SK-N-SH (cell line): ENCODE data around the gene MATN1. TPM values are rescaled to one million over a fixed set of nuclear protein-coding genes. Genes with fewer than 3 reads are reported as not detected.

Experiments
- CTCF ChIA-PET: fragments of 300-600, 350-600 bp; formaldehyde crosslinking; extraction: SDS; loops from one replicate; lab custom pipeline; 2021; lab: Yijun Ruan, JAX
- POLR2A ChIA-PET: fragments of 350-600 bp; sonication (Branson Sonifier 250); formaldehyde crosslinking; extraction: SDS; loops from one replicate; lab custom pipeline; 2020; ENCODE audit warnings: antibody characterized with exemption, inconsistent platforms; lab: Yijun Ruan, JAX
- DNase-seq: peaks from one replicate; pipeline ENCODE4 v3.0.0; 2012
- H2AFZ ChIP-seq: fragments of 200-600 bp; sonication (generic); 2 replicates; pipeline ENCODE4 v1.8.1; 2016; ENCODE audit warnings: antibody characterized with exemption, mild to moderate bottlenecking, low read depth
- H3F3A ChIP-seq: fragments of 200-600 bp; sonication (generic); replicated peaks from 2 replicates; pipeline ENCODE3; 2016; ENCODE audit warnings: antibody characterized with exemption, mild to moderate bottlenecking; ENCODE audit not compliant: insufficient read depth
- H3K27ac ChIP-seq, 2 experiments: fragments of 200-500 bp in 1 of 2; fragments of 200-600 bp in 1 of 2; sonication (Bioruptor generic) in 1 of 2; sonication (generic), shearing (Covaris generic) in 1 of 2; 2 replicates each; pipeline versions ENCODE4 v1.5.1 to v1.6.1; 2014 to 2016; ENCODE audit warnings: low read depth in 2 of 2, inconsistent platforms in 1 of 2, low read length in 1 of 2, mild to moderate bottlenecking in 1 of 2, mixed read lengths in 1 of 2
- H3K27me3 ChIP-seq: fragments of 200-600 bp; sonication (generic), shearing (Covaris generic); 2 replicates; pipeline ENCODE4 v1.6.1; 2016; ENCODE audit warnings: mixed run types; ENCODE audit not compliant: insufficient read depth
- H3K36me3 ChIP-seq, 2 experiments: fragments of 200-500 bp in 1 of 2; fragments of 200-600 bp in 1 of 2; sonication (Bioruptor generic) in 1 of 2; sonication (generic) in 1 of 2; replicated peaks in 1 of 2; 2 replicates each; pipeline versions ENCODE3 to v1.5.1; 2014 to 2016; ENCODE audit warnings: low read length in 1 of 2, mild to moderate bottlenecking in 1 of 2; ENCODE audit not compliant: insufficient read depth in 2 of 2, control insufficient read depth in 1 of 2
- H3K4me1 ChIP-seq, 2 experiments: fragments of 200-500 bp in 1 of 2; fragments of 200-600 bp in 1 of 2; sonication (Bioruptor generic) in 1 of 2; sonication (generic), shearing (Covaris generic) in 1 of 2; 2 replicates each; pipeline versions ENCODE4 v1.5.1 to v1.6.1; 2014 to 2016; ENCODE audit warnings: low read depth in 1 of 2, low read length in 1 of 2, mixed run types in 1 of 2; ENCODE audit not compliant: insufficient read depth in 2 of 2, control insufficient read depth in 1 of 2
- H3K4me2 ChIP-seq: fragments of 200-600 bp; sonication (generic), shearing (Covaris generic); 2 replicates; pipeline ENCODE4 v1.6.1; 2017; ENCODE audit warnings: mixed run types
- H3K4me3 ChIP-seq, 2 experiments: fragments of 200-500 bp in 1 of 2; fragments of 200-600 bp in 1 of 2; sonication (Bioruptor generic) in 1 of 2; sonication (generic), shearing (Covaris generic) in 1 of 2; 2 replicates each; pipeline versions ENCODE4 v1.5.1 to v1.8.1; 2014 to 2016; ENCODE audit warnings: low read depth in 2 of 2, inconsistent platforms in 1 of 2, low read length in 1 of 2, mild to moderate bottlenecking in 1 of 2, mixed read lengths in 1 of 2, moderate library complexity in 1 of 2
- H3K79me2 ChIP-seq: fragments of 200-600 bp; sonication (generic); 2 replicates; pipeline ENCODE4 v1.8.1; 2017; ENCODE audit warnings: mild to moderate bottlenecking; ENCODE audit not compliant: insufficient read depth
- H3K9ac ChIP-seq: fragments of 200-600 bp; sonication (generic); 2 replicates; pipeline ENCODE4 v1.6.1; 2017; ENCODE audit warnings: mixed run types
- H3K9me2 ChIP-seq: fragments of 200-600 bp; sonication (generic); 2 replicates; pipeline ENCODE4 v1.6.1; 2017; ENCODE audit warnings: mixed run types
- H3K9me3 ChIP-seq: fragments of 200-600 bp; sonication (generic); 2 replicates; pipeline ENCODE4 v1.6.1; 2017; ENCODE audit warnings: mixed run types, mild to moderate bottlenecking, moderate library complexity
- H4K20me1 ChIP-seq: fragments of 200-600 bp; sonication (generic); 2 replicates; pipeline ENCODE4 v1.6.1; 2017; ENCODE audit warnings: mild to moderate bottlenecking, mixed run types; ENCODE audit not compliant: insufficient read depth
- CHD2 ChIP-seq: fragments of 150-350 bp; IDR thresholded peaks from 2 replicates; pipeline ENCODE4 v1.6.1; 2018; ENCODE audit warnings: low read length; ENCODE audit not compliant: partially characterized antibody
- EP300 ChIP-seq, 2 experiments: IDR thresholded peaks; 2 replicates each; pipeline versions ENCODE4 v1.4.0 to v1.6.1; 2012; ENCODE audit warnings: borderline replicate concordance in 1 of 2, low read depth in 1 of 2, low read length in 1 of 2
- FOSL2 ChIP-seq: IDR thresholded peaks from 2 replicates; pipeline ENCODE4 v1.4.0; 2012; ENCODE audit warnings: low read depth, mild to moderate bottlenecking, moderate library complexity, borderline replicate concordance
- FOXJ3 ChIP-seq: sonication (generic); formaldehyde crosslinking; IDR thresholded peaks from 2 replicates; pipeline ENCODE4 v1.5.1; 2020; ENCODE audit warnings: mild to moderate bottlenecking, missing genetic modification reagents
- FOXM1 ChIP-seq: IDR thresholded peaks from 2 replicates; pipeline ENCODE4 v1.4.0; 2012; ENCODE audit warnings: low read depth, mild to moderate bottlenecking
- GABPA ChIP-seq: IDR thresholded peaks from 2 replicates; pipeline ENCODE4 v1.4.0; 2012; ENCODE audit warnings: low read depth, mild to moderate bottlenecking
- MXI1 ChIP-seq: IDR thresholded peaks from 2 replicates; pipeline ENCODE4 v1.6.1; 2012; ENCODE audit warnings: mild to moderate bottlenecking, low read depth, low read length, improper control_type of control experiment
- NFIC ChIP-seq: IDR thresholded peaks from 2 replicates; pipeline ENCODE4 v1.4.0; 2012; ENCODE audit warnings: borderline replicate concordance
- POLR2AphosphoS5 ChIP-seq: IDR thresholded peaks from 2 replicates; pipeline ENCODE4 v1.6.1; 2012; ENCODE audit warnings: low read depth, low read length
- RFX5 ChIP-seq: IDR thresholded peaks from 2 replicates; pipeline ENCODE4 v1.6.1; 2012; ENCODE audit warnings: mild to moderate bottlenecking, improper control_type of control experiment, low read length
- SMC3 ChIP-seq: IDR thresholded peaks from 2 replicates; pipeline ENCODE4 v1.6.1; 2012; ENCODE audit warnings: low read depth, low read length, improper control_type of control experiment
- TAF1 ChIP-seq: IDR thresholded peaks from 2 replicates; pipeline ENCODE4 v1.6.1; 2012; ENCODE audit warnings: low read depth, mild to moderate bottlenecking, low read length, moderate library complexity, borderline replicate concordance
- WGBS: methylation state at CpG from one replicate; pipeline ENCODE4 v1.1.6; 2017; ENCODE audit warnings: low lambda C conversion rate; 5-methylcytosine and 5-hydroxymethylcytosine counted together
- polyA plus RNA-seq, 3 experiments: library from polyadenylated mRNA; depleted of rRNA; stranded (reverse); fragments of >200 nt; gene quantifications; 2 replicates each; pipeline ENCODE4 v1.2.3, GENCODE V29; 2012
- TF ChIP-seq, protein P1 (sequence below): fragments of 150-350 bp; IDR thresholded peaks from 2 replicates; pipeline ENCODE4 v1.6.1; 2017; ENCODE audit warnings: antibody characterized with exemption, low read length, low read depth, borderline replicate concordance
- TF ChIP-seq, protein P2 (sequence below): IDR thresholded peaks from 2 replicates; pipeline ENCODE4 v1.4.0; 2012; ENCODE audit warnings: low read depth, borderline replicate concordance
- TF ChIP-seq, protein P3 (sequence below): IDR thresholded peaks from 2 replicates; pipeline ENCODE4 v1.6.1; 2012; ENCODE audit warnings: mild to moderate bottlenecking, low read depth, low read length, moderate library complexity
- TF ChIP-seq, protein P4 (sequence below): fragments of 150-350 bp; IDR thresholded peaks from 2 replicates; pipeline ENCODE4 v1.6.1; 2016; ENCODE audit warnings: mild to moderate bottlenecking, low read depth, low read length

MATN1 gene
- polyA plus RNA-seq, 1 of the 3 experiments (the other 2 are of a cell fraction), result 0.23 TPM

DNA sequence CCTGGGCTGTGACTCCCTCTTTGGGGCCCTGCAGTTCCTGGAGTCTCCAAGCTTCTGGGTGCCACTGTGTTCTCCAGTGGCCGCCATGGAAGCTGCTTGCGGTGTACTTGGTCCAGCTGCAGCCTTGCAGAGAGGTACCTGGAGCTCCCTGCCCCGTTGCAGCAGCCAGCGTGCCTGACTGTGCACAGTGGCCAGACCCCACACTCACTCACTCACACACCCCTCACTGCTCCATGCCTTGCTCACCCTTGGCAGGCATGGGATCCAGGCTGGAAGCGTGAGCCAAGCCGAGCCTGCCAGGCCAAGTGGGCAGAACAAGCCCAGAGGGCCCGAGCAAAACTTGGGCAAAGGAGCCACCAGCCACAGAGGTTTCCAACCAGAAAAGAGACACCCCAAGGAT is 43.0 kb downstream of the MATN1 start:
- 33% methylated on average over 5 of the region's 7 CpGs for WGBS
- no peak overlapping the region for H3K4me3 ChIP-seq
- H3K4me1 ChIP-seq, result peaks cover 0 to 2% of the 10 kb centered on the region in 2 experiments; a peak in 1 of 4 replicates
- no peaks in the 10 kb centered on the region for H3K9me3 ChIP-seq
- ChIA-PET POLR2A (no interaction called here), CTCF (interaction anchor here (1.2 to 1.4 kb wide), 2 partner anchors 10 to 39 kb away, joined by 3 to 4 read pairs; no protein-coding TSS in a partner anchor)
- H3K4me2 ChIP-seq, result no peak overlapping the region
- no peaks in the 10 kb centered on the region for H3K9me2 ChIP-seq
- no peak overlapping the region for H3K9ac ChIP-seq
- TF ChIP-seq FOXJ3 (no peak), FOSL2 (no peak), NFIC (no peak), EP300 (IDR thresholded peaks at IDR 0.05; ENCODE audit: borderline replicate concordance in 1 of 2, low read depth in 1 of 2, low read length in 1 of 2) (no peak), MXI1 (no peak), SMC3 (no peak), CHD2 (no peak), TAF1 (no peak), POLR2AphosphoS5 (no peak), RFX5 (no peak), GABPA (no peak), FOXM1 (no peak)
- TF ChIP-seq, protein P1, sequence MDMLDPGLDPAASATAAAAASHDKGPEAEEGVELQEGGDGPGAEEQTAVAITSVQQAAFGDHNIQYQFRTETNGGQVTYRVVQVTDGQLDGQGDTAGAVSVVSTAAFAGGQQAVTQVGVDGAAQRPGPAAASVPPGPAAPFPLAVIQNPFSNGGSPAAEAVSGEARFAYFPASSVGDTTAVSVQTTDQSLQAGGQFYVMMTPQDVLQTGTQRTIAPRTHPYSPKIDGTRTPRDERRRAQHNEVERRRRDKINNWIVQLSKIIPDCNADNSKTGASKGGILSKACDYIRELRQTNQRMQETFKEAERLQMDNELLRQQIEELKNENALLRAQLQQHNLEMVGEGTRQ, result no peak
- TF ChIP-seq, protein P2, sequence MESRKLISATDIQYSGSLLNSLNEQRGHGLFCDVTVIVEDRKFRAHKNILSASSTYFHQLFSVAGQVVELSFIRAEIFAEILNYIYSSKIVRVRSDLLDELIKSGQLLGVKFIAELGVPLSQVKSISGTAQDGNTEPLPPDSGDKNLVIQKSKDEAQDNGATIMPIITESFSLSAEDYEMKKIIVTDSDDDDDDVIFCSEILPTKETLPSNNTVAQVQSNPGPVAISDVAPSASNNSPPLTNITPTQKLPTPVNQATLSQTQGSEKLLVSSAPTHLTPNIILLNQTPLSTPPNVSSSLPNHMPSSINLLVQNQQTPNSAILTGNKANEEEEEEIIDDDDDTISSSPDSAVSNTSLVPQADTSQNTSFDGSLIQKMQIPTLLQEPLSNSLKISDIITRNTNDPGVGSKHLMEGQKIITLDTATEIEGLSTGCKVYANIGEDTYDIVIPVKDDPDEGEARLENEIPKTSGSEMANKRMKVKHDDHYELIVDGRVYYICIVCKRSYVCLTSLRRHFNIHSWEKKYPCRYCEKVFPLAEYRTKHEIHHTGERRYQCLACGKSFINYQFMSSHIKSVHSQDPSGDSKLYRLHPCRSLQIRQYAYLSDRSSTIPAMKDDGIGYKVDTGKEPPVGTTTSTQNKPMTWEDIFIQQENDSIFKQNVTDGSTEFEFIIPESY, result no peak
- TF ChIP-seq, protein P3, sequence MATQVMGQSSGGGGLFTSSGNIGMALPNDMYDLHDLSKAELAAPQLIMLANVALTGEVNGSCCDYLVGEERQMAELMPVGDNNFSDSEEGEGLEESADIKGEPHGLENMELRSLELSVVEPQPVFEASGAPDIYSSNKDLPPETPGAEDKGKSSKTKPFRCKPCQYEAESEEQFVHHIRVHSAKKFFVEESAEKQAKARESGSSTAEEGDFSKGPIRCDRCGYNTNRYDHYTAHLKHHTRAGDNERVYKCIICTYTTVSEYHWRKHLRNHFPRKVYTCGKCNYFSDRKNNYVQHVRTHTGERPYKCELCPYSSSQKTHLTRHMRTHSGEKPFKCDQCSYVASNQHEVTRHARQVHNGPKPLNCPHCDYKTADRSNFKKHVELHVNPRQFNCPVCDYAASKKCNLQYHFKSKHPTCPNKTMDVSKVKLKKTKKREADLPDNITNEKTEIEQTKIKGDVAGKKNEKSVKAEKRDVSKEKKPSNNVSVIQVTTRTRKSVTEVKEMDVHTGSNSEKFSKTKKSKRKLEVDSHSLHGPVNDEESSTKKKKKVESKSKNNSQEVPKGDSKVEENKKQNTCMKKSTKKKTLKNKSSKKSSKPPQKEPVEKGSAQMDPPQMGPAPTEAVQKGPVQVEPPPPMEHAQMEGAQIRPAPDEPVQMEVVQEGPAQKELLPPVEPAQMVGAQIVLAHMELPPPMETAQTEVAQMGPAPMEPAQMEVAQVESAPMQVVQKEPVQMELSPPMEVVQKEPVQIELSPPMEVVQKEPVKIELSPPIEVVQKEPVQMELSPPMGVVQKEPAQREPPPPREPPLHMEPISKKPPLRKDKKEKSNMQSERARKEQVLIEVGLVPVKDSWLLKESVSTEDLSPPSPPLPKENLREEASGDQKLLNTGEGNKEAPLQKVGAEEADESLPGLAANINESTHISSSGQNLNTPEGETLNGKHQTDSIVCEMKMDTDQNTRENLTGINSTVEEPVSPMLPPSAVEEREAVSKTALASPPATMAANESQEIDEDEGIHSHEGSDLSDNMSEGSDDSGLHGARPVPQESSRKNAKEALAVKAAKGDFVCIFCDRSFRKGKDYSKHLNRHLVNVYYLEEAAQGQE, result no peak
- TF ChIP-seq, protein P4, sequence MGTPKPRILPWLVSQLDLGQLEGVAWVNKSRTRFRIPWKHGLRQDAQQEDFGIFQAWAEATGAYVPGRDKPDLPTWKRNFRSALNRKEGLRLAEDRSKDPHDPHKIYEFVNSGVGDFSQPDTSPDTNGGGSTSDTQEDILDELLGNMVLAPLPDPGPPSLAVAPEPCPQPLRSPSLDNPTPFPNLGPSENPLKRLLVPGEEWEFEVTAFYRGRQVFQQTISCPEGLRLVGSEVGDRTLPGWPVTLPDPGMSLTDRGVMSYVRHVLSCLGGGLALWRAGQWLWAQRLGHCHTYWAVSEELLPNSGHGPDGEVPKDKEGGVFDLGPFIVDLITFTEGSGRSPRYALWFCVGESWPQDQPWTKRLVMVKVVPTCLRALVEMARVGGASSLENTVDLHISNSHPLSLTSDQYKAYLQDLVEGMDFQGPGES, result no peak
- H3K27ac ChIP-seq, result no peak overlapping the region
- peaks cover 6% of the 10 kb centered on the region; the same call in 1 of the 2 replicates for H3K27me3 ChIP-seq
- no peaks in the 10 kb centered on the region for H3K36me3 ChIP-seq
- no peaks in the 10 kb centered on the region for H3K79me2 ChIP-seq
- DNase-seq, result no peak
- no peaks in the 10 kb centered on the region for H3F3A ChIP-seq
- H2AFZ ChIP-seq, result no peak overlapping the region
- H4K20me1 ChIP-seq, result no peaks in the 10 kb centered on the region
